ENCODE results near the gene KIRREL3. TPM values are rescaled to one million over a fixed set of nuclear protein-coding genes. Genes with fewer than 3 reads are reported as not detected.
"Not testable (repeated sequence)": the region's sequence is repeated elsewhere in the genome, so short reads cannot be mapped to it uniquely, and the experiment has no call there.

The KIRREL3 gene
- total RNA-seq, 2 experiments from 2014 or later = not detected

DNA sequence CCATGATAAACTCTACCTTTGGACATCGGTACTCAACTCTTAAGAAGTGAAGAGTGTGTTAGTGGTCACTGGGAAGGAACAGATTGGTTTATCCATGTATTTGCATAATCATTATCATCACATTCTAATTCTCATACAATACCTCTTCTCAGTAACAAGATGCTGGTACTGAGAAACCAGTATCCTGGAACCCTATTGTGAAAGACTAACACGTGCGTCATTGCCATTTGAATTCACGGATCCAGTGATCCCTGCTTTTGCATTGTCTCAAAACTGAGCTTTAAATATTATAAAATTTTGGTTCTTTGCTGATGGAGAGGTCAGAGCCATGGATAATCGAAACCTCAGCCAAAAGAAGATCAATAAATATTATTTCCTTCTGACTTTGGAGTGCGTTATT is 35.2 kb downstream of the KIRREL3 start:
- H3K9me3 Mint-ChIP-seq = no peaks in the 10 kb centered on the region
- CTCF ChIA-PET = no interaction called here

DNA sequence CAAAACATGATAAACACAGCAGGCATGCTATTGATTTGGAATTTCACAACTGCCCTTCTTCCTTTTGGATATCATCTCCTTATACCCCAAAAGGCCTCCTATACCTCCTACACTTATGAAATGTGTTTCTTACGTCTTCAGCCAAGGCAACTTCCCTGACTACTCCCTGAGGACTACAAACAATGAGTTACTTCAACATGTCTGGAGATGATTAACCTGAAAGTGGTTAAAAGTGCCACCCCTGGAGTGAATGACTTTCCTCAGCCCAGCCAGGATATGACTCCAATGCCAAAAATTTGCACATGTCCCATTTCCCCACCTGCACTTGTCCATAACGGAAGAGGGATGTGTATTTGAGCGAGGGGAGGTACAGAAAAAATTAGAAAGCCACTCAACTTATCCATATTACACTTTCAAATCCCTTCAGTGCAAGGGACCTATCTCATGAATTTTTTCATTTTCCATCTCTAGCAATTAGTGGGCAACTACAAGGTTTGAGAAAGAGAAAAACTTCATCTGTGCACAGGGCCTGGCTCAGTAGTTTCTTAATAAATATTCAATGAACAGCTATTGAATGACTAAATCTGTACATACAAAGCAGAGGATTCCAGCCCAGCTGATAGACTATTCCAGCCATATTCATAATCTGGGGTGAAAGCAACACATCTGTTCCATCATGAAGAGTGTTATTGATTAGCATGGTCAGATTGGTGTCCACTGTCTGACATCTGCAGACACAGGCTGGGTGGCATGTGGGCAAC is 36.8 kb downstream of the KIRREL3 start:
- Mint-ChIP-seq H3K27ac (no peak overlapping the region), H3K4me3 (no peak overlapping the region), H3K36me3 (ENCODE audit: low read depth) (no peaks in the 10 kb centered on the region), H3K9me3 (no peaks in the 10 kb centered on the region), H3K4me1 (no peaks in the 10 kb centered on the region), H3K27me3 (peaks cover 5% of the 10 kb centered on the region)
- ChIA-PET POLR2A (no interaction called here), CTCF (no interaction called here)
- DNase-seq = no peak

More for the DNA sequence above, 35.2 kb downstream of the KIRREL3 start:
- peaks cover 14% of the 10 kb centered on the region for H3K27me3 Mint-ChIP-seq
- H3K36me3 Mint-ChIP-seq (ENCODE audit: low read depth) = no peaks in the 10 kb centered on the region
- DNase-seq = no peak
- H3K4me3 Mint-ChIP-seq = no peak overlapping the region
- POLR2A ChIA-PET = no interaction called here
- no peak overlapping the region for H3K27ac Mint-ChIP-seq
- H3K4me1 Mint-ChIP-seq = no peaks in the 10 kb centered on the region

DNA sequence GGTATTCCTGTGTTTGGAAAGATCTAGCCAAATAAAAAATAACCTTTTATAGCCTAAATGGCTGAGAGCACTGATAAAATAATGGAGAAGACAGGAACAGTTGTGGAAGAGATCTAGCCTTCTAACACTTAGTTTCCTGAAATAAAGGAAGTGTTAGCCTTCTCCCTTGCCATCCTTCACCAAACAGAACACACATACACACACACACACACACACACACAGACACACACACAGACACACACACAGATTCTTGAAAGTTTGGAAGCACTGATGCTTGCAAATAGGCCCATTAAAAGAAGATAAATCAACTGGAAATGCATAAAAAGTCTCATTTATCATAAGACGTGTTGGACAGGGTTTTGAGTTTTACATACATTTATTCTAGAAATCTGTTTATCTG is 37.5 kb downstream of the KIRREL3 start:
- no peak overlapping the region for H3K27ac Mint-ChIP-seq
- peaks cover 4% of the 10 kb centered on the region for H3K27me3 Mint-ChIP-seq
- no peak overlapping the region for H3K4me3 Mint-ChIP-seq
- H3K36me3 Mint-ChIP-seq (ENCODE audit: low read depth) = no peaks in the 10 kb centered on the region
- no peak for DNase-seq
- no peaks in the 10 kb centered on the region for H3K4me1 Mint-ChIP-seq
- CTCF ChIA-PET = no interaction called here
- no peaks in the 10 kb centered on the region for H3K9me3 Mint-ChIP-seq
- POLR2A ChIA-PET = no interaction called here

DNA sequence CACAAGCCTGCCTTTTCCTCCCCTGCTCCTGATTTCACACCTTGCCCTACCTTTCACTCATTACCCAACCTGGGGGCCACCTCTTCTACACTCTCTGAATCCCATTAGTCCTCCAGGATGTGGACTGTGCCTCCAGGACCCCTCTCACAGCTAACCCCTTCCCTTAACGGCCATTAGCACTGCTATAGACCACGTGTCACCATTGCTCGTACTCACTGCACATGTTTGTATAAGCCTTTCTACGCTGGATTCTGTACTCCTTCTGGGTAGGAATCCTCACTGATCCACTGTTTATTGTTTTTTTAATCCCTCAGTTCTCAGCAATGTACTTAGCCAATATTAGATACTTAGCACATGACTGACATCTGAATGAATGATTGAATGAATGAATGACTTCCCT is 40.9 kb downstream of the KIRREL3 start:
- Mint-ChIP-seq H3K36me3 (ENCODE audit: low read depth) (no peaks in the 10 kb centered on the region), H3K27me3 (no peaks in the 10 kb centered on the region), H3K27ac (no peak overlapping the region), H3K4me1 (no peaks in the 10 kb centered on the region), H3K4me3 (no peak overlapping the region), H3K9me3 (no peaks in the 10 kb centered on the region)
- ChIA-PET POLR2A (no interaction called here), CTCF (no interaction called here)
- no peak for DNase-seq

DNA sequence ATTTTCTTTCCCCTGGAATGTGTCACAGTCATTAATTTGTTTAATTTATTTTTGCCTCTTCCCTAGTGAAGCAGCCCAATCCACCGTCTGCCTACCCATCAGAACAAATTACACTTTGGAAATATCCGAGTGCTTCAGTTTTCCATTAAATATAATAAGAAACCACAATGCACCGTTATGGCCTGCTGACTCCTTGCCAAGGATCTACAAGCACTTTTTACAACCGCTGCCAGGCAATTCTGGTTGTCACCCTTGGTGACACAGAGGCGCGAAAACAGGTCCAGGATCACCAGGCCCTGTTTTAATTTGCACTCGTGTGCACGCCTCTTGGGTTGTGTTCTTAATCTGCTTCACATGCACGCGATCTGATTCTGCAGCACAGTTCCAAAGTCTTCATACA is 43.9 kb downstream of the KIRREL3 start:
- Mint-ChIP-seq H3K27me3 (no peaks in the 10 kb centered on the region), H3K4me3 (no peak overlapping the region), H3K9me3 (no peaks in the 10 kb centered on the region), H3K27ac (no peak overlapping the region), H3K36me3 (ENCODE audit: low read depth) (no peaks in the 10 kb centered on the region), H3K4me1 (no peaks in the 10 kb centered on the region)
- DNase-seq = no peak
- POLR2A ChIA-PET = no interaction called here
- CTCF ChIA-PET = no interaction called here

DNA sequence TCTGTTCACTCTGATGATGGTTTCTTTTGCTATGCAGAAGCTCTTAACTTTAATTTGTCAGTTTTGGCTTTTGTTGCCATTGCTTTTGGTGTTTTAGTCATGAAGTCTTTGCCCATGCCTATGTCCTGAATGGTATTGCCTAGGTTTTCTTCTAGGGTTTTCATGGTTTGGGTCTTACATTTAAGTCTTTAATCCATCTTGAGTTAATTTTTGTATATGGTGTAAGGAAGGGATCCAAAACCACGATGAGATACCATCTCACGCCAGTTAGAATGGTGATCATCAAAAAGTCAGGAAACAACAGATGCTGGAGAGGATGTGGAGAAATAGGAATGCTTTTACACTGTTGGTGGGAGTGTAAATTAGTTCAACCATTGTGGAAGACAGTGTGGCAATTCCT is 48.0 kb downstream of the KIRREL3 start:
- H3K36me3 Mint-ChIP-seq (ENCODE audit: low read depth); POLR2A ChIA-PET; CTCF ChIA-PET; H3K9me3 Mint-ChIP-seq; H3K4me1 Mint-ChIP-seq; H3K4me3 Mint-ChIP-seq; H3K27me3 Mint-ChIP-seq; DNase-seq; H3K27ac Mint-ChIP-seq: not testable (repeated sequence)

DNA sequence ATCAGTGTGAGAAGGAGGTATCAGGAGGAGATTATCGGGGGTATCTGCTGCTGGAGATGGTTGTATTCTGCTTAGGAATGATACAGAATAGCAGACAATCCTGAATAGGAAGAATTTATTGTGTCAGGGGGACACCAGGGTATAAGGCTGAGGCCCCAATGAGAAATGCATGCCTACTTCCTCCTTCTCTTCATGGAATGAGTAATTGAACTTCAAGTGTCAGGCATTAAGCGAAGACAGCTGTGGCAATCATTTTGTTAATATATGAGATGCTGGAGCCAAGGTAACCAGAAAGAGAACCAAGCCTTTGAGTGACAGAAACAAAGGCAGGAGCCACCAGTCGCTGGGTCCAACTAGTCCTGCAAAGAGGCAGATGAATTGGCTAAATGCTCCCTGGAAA is 49.1 kb downstream of the KIRREL3 start:
- no peak overlapping the region for H3K27ac Mint-ChIP-seq
- no peak for DNase-seq
- no peaks in the 10 kb centered on the region for H3K9me3 Mint-ChIP-seq
- H3K4me3 Mint-ChIP-seq = no peak overlapping the region
- no peaks in the 10 kb centered on the region for H3K27me3 Mint-ChIP-seq
- H3K4me1 Mint-ChIP-seq = no peaks in the 10 kb centered on the region
- POLR2A ChIA-PET = no interaction called here
- no peaks in the 10 kb centered on the region for H3K36me3 Mint-ChIP-seq (ENCODE audit: low read depth)
- CTCF ChIA-PET = no interaction called here

DNA sequence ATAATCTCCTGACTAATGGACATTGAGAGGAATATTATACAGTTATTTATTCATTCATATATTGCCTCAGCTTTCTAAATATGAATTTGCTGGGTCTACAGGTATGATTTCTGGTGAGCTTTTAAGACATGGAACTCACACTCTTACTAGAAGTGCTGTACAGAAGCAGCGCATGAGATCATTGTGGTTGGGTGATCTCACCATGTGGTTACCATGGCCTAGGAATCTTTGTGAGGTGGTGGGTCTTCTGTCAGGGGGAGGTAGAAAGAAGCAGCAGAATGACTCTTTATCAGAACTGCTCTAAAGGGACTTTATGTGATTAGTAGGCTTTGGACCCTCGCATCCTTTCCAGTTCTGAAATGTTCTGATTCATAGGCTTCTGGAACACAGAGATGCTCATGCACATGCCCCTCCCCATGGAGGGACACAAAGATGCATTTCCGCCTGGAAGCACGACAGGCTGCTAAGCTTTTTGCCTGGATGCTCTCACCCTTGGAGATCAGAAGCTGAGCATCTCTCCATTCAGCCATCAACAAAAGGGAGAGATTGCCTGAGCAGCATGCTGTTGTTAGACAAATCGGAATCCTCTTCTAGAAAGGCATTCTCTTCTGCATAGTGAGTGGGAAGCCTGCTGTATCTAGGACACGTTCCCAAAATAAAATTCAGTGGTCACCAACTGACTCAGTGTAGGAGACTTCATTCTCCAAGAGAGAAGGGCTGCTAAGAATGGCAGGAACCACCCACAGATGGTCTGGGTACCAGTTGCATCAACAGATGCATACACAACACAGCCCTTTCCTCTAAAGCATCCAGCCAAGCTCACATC is 51.3 kb downstream of the KIRREL3 start:
- Mint-ChIP-seq H3K27me3 (no peaks in the 10 kb centered on the region), H3K4me3 (no peak overlapping the region), H3K36me3 (ENCODE audit: low read depth) (no peaks in the 10 kb centered on the region), H3K9me3 (no peaks in the 10 kb centered on the region), H3K4me1 (no peaks in the 10 kb centered on the region), H3K27ac (no peak overlapping the region)
- no peak for DNase-seq
- POLR2A ChIA-PET = no interaction called here
- CTCF ChIA-PET = no interaction called here

DNA sequence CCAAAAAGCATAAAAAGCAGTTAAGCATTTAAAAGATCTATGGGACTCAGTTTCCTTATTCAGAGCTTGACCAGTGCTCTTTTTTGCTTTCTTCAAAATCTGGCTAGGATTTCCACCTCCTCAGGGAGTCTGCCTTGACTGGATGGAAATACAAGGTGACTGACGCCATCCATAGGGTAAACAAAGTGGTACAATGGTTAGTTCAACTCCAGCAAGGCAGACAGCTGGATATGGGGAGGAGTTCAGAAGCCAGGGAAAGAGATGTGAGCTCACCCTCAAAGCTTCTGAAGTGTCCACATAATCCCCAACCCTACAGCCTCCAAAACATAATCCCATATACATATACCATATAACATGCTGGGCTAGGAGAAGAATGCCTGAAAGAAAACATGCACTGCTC is 52.0 kb downstream of the KIRREL3 start:
- no peak for DNase-seq
- Mint-ChIP-seq H3K9me3 (no peaks in the 10 kb centered on the region), H3K4me1 (no peaks in the 10 kb centered on the region), H3K27ac (no peak overlapping the region), H3K36me3 (ENCODE audit: low read depth) (no peaks in the 10 kb centered on the region), H3K27me3 (no peaks in the 10 kb centered on the region), H3K4me3 (no peak overlapping the region)
- ChIA-PET POLR2A (no interaction called here), CTCF (no interaction called here)

DNA sequence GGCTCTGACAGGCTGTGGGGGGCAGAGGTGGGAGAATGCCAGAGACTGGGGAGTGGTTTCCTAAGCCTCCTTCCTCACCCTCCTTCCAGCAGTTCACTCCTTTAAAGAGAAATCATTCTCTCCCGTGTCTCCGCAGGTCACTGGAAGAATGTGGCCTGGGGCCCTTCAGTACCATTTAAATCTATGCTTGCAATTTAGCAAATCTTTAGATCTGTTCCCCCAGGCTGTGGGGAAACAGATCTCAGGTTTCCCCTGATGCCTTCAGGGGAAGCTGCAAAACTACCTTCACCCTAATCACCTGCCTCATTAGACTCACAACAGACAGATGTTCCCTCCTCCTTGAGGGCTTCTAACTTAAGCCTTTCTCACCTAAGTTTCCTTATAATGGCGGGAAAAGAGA is 55.3 kb downstream of the KIRREL3 start:
- no peaks in the 10 kb centered on the region for H3K9me3 Mint-ChIP-seq
- no peak for DNase-seq
- no peaks in the 10 kb centered on the region for H3K36me3 Mint-ChIP-seq (ENCODE audit: low read depth)
- ChIA-PET POLR2A (no interaction called here), CTCF (no interaction called here)
- no peak overlapping the region for H3K27ac Mint-ChIP-seq
- no peaks in the 10 kb centered on the region for H3K4me1 Mint-ChIP-seq
- no peaks in the 10 kb centered on the region for H3K27me3 Mint-ChIP-seq
- H3K4me3 Mint-ChIP-seq = no peak overlapping the region

DNA sequence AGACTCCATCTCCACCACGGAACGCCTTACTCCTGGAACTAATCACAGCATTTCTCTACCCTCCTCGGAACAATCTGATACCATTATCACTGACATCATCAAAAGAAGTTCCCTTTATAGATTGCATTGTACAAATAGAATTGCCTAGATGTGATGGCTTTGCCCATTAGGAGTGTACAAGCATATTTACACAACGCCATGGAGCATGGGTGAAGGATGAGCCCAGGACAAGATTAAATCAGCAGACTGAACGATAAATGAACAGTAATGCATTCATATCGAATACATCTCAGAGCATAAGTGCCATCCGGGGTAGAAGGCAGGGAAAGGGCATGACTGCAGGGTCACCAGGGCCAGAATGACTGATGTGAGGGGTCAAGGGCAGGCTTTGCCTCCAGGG is 57.3 kb downstream of the KIRREL3 start:
- H3K36me3 Mint-ChIP-seq (ENCODE audit: low read depth) = no peaks in the 10 kb centered on the region
- ChIA-PET CTCF (no interaction called here), POLR2A (no interaction called here)
- no peaks in the 10 kb centered on the region for H3K27me3 Mint-ChIP-seq
- no peaks in the 10 kb centered on the region for H3K9me3 Mint-ChIP-seq
- DNase-seq = no peak
- H3K27ac Mint-ChIP-seq = no peak overlapping the region
- no peaks in the 10 kb centered on the region for H3K4me1 Mint-ChIP-seq
- no peak overlapping the region for H3K4me3 Mint-ChIP-seq

DNA sequence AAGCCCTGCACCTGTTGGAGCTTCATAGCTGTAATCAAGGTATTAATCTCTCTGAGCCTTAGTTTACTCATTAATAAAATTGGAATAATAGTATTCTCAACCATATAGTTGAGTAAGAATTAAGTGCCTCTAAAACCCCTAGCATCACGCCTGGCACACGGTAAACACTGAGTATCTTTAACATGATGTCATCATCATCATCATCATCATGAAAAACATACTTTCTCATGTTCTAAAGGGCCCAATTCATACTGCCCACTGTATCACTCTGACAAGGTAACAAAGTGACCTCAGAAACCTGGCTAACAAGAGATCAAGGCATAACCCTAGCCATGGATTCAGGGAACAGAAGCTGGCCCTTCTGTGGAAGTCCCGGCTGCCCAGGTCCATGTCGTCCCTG is 58.4 kb downstream of the KIRREL3 start:
- Mint-ChIP-seq H3K4me1 (no peaks in the 10 kb centered on the region), H3K36me3 (ENCODE audit: low read depth) (no peaks in the 10 kb centered on the region), H3K27ac (no peak overlapping the region), H3K4me3 (no peak overlapping the region), H3K9me3 (no peaks in the 10 kb centered on the region), H3K27me3 (no peaks in the 10 kb centered on the region)
- CTCF ChIA-PET = no interaction called here
- POLR2A ChIA-PET = no interaction called here
- no peak for DNase-seq

DNA sequence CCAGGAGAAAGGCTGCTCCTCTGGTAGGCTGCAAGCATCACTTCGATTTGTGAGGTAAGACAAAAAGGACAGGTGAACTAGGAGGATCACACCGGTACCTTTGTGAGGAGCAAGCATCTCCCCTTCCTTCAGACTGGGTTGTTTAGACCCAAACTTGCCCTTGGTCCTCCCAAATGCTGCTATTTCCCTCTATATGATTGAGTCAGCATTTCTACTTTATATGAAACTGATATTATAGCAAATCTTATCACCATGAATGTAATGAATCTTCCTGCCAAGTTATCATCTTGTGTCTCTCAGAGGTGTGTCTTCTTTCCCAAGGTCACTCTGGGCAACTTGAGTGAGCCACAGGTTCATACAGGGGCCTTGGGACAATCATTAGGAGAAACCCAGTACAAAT is 61.0 kb downstream of the KIRREL3 start:
- Mint-ChIP-seq H3K36me3 (ENCODE audit: low read depth) (no peaks in the 10 kb centered on the region), H3K27me3 (no peaks in the 10 kb centered on the region), H3K4me3 (no peak overlapping the region), H3K9me3 (no peaks in the 10 kb centered on the region), H3K4me1 (no peaks in the 10 kb centered on the region), H3K27ac (no peak overlapping the region)
- ChIA-PET POLR2A (no interaction called here), CTCF (no interaction called here)
- no peak for DNase-seq

DNA sequence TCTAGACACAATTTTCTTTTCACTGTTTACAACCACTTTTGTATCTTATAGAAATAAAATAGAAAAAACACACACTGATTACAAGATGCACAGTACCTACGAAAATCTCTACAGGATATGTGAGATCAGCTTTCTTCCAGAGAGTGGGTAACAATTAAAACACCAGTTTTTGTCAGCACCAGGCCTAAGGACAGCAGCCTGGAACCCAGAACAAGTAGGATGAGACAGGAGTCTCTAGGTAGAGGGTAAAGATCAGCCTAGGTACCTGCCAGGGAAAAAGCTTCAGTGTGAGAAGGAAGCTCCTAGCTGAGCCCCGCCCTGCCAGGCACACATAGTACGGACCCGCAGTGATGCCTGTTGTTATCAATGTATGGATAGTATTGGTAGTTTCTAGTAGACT is 61.9 kb downstream of the KIRREL3 start:
- Mint-ChIP-seq H3K4me1 (no peaks in the 10 kb centered on the region), H3K27ac (no peak overlapping the region), H3K27me3 (peaks cover 2% of the 10 kb centered on the region), H3K36me3 (ENCODE audit: low read depth) (no peaks in the 10 kb centered on the region), H3K4me3 (no peak overlapping the region), H3K9me3 (no peaks in the 10 kb centered on the region)
- ChIA-PET CTCF (no interaction called here), POLR2A (no interaction called here)
- DNase-seq = no peak

All from activated CD4-positive, alpha-beta T cell treated with anti-CD3 and anti-CD28 coated beads, Interleukin-2, amount 10 ng/mL, durations not matched to agents 7 days and 5 days (primary cell).